Ovary (tissue), 9 donors: ENCODE measurements around the gene IFNA21. TPM values are rescaled to one million over a fixed set of nuclear protein-coding genes. Genes with fewer than 3 reads are reported as not detected.
"Not testable (repeated sequence)": the region's sequence is repeated elsewhere in the genome, so short reads cannot be mapped to it uniquely, and the experiment has no call there.

Source experiments
- DNase-seq, 5 donors: peaks; one replicate each; pipeline ENCODE4 v3.0.0-alpha.2; 2019 to 2020
- H3K27ac ChIP-seq, 2 donors: fragments of 200-600 bp; one replicate each; pipeline versions ENCODE4 v1.5.1 to v1.8.0; 2019 to 2022
- H3K27me3 ChIP-seq: fragments of 200-600 bp; one replicate; pipeline ENCODE4 v1.8.0; 2022
- H3K36me3 ChIP-seq: fragments of 200-600 bp; sonication (generic); one replicate; pipeline ENCODE4 v1.5.1; 2019
- H3K4me1 ChIP-seq: one replicate; pipeline ENCODE4 v1.8.1; 2013; ENCODE audit warnings: mild to moderate bottlenecking, moderate library complexity; ENCODE audit not compliant: insufficient read depth
- H3K4me3 ChIP-seq: fragments of 200-600 bp; sonication (generic); one replicate; pipeline ENCODE4 v1.5.1; 2017
- H3K9me3 ChIP-seq, 2 donors: fragments of 200-600 bp in 1 of 2; sonication (generic) in 1 of 2; one replicate each; pipeline versions ENCODE4 v1.5.1 to v1.8.1; 2013 to 2019; ENCODE audit warnings: mild to moderate bottlenecking in 1 of 2, moderate library complexity in 1 of 2
- CTCF ChIP-seq, 3 donors: fragments of 450-650 bp in 2 of 3; fragments of 200-600 bp in 1 of 3; IDR thresholded peaks; one replicate each; pipeline versions ENCODE4 v1.5.1 to v1.8.0; 2016 to 2022; ENCODE audit warnings: antibody characterized with exemption in 3 of 3, mild to moderate bottlenecking in 1 of 3
- EP300 ChIP-seq: sonication (generic); formaldehyde crosslinking; IDR thresholded peaks from one replicate; pipeline ENCODE4 v1.6.1; 2017; ENCODE audit warnings: antibody characterized with exemption
- POLR2A ChIP-seq: fragments of 450-650 bp; IDR thresholded peaks from one replicate; pipeline ENCODE4 v1.6.1; 2017; ENCODE audit warnings: antibody characterized with exemption, mild to moderate bottlenecking, moderate library complexity
- WGBS, 3 donors: extraction: QIAGEN DNeasy Blood & Tissue Kit in 1 of 3; methylation state at CpG; one replicate each; pipeline versions ENCODE4 v1.1.5 to v1.1.7; 2013 to 2017; 5-methylcytosine and 5-hydroxymethylcytosine counted together
- intact Hi-C, 4 donors: fragments of 100-400 bp; cut with DNase I; formaldehyde crosslinking; loops; one replicate each; pipeline versions ENCODE4 v1.11.0 to v1.15.1; 2022 to 2023
- polyA plus RNA-seq, 2 donors: library from polyadenylated mRNA; stranded (reverse); fragments of 200-250 nt in 1 of 2; fragments of 350-450 nt in 1 of 2; fragmentation: Illumina TruSeq in 1 of 2; extraction: RNeasy Lipid Tissue Mini Kit (QIAGEN cat#74804) in 1 of 2; gene quantifications; one replicate each; pipeline ENCODE4 v1.2.3, GENCODE V29; 2013 to 2014
- total RNA-seq, 7 donors: library from RNA; depleted of rRNA in 2 of 7; stranded (reverse); fragments of >200 nt in 2 of 7; fragmentation: NEBNext Ultra II Directional in 3 of 7; extraction: Animal tissue kit (Norgen Biotek cat#: 25700) in 3 of 7; gene quantifications; one replicate each; pipeline versions ENCODE4 v1.1.0 to v1.2.4, GENCODE V29; 2016 to 2023
- donor health status: DM: no; HTN: no; CAD: no; lungs with moderate emphysema.
- donor health status: DM: no; HTN: no; CAD: no.
- donor health status: Bipolar disorder and iron deficiency.
- donor health status: DM: yes; HTN: yes; CAD: no.
- donor health status: DM: no; HTN: no; CAD: no.
- donor health status: DM: yes; HTN: yes; CAD: no.

IFNA21 gene
- total and polyA plus RNA-seq, 9 donors = not detected

- Histone ChIP-seq H3K27me3 (no peaks in the 10 kb centered on the region), H3K4me3 (no peak overlapping the region), H3K4me1 (no peaks in the 10 kb centered on the region), H3K9me3 (no peaks in the 10 kb centered on the region), H3K36me3 (no peaks in the 10 kb centered on the region), H3K27ac (no peak overlapping the region)
- no peak for DNase-seq
- TF ChIP-seq CTCF (IDR thresholded peaks at IDR 0.05) (no peak), EP300 (no peak), POLR2A (no peak)
- 74 to 83% (median 83%) methylated on average over 1 of the region's 1 CpG for WGBS, 3 donors
- intact Hi-C loops = no loop called here
Measured at GRCh38 chr9:21144603-21145002, 21.9 kb downstream of the IFNA21 start.

- WGBS, 3 donors = 27 to 51% (median 28%) methylated on average over 1 of the region's 1 CpG
- H3K36me3 ChIP-seq = no peaks in the 10 kb centered on the region
- no peak for TF ChIP-seq EP300
- no peak for TF ChIP-seq CTCF (IDR thresholded peaks at IDR 0.05)
- TF ChIP-seq POLR2A = no peak
Measured at GRCh38 chr9:21141427-21141882, 25.0 kb downstream of the IFNA21 start, which contains the start of gene IFNW1. IFNW1 (minus strand) TSS chr9:21141832; CDS start chr9:21141570, 262 bp downstream.

GRCh38 chr9:21137020-21137419 lies 29.4 kb downstream of the IFNA21 start:
- H3K9me3 ChIP-seq = no peaks in the 10 kb centered on the region
- DNase-seq = no peak
- no peaks in the 10 kb centered on the region for H3K4me1 ChIP-seq
- intact Hi-C loops = no loop called here
- H3K27me3 ChIP-seq = no peaks in the 10 kb centered on the region
- H3K4me3 ChIP-seq = no peak overlapping the region
- WGBS, 3 donors = 0 to 79% (median 51%) methylated on average over 1 of the region's 1 CpG
- no peak overlapping the region for H3K27ac ChIP-seq
- H3K36me3 ChIP-seq = no peaks in the 10 kb centered on the region
- TF ChIP-seq CTCF (IDR thresholded peaks at IDR 0.05) = no peak
- no peak for TF ChIP-seq EP300
- no peak for TF ChIP-seq POLR2A

More at GRCh38 chr9:21141427-21141882, 25.0 kb downstream of the IFNA21 start, which contains the start of gene IFNW1:
- Histone ChIP-seq H3K27me3 (no peaks in the 10 kb centered on the region), H3K4me1 (no peaks in the 10 kb centered on the region), H3K27ac (no peak within 1 kb of the TSS), H3K4me3 (no peak within 1 kb of the TSS), H3K9me3 (no peaks in the 10 kb centered on the region)
- intact Hi-C loops = no loop called here
- DNase-seq = no peak

GRCh38 chr9:21135736-21136135 lies 30.7 kb downstream of the IFNA21 start:
- H3K36me3 ChIP-seq = no peaks in the 10 kb centered on the region
- DNase-seq = no peak
- H3K27me3 ChIP-seq = no peaks in the 10 kb centered on the region
- H3K4me1 ChIP-seq = no peaks in the 10 kb centered on the region
- WGBS, 3 donors = 59 to 86% (median 85%) methylated on average over 3 of the region's 3 CpGs
- H3K4me3 ChIP-seq = no peak overlapping the region
- H3K9me3 ChIP-seq = no peaks in the 10 kb centered on the region
- intact Hi-C loops = no loop called here
- no peak overlapping the region for H3K27ac ChIP-seq
- TF ChIP-seq CTCF (IDR thresholded peaks at IDR 0.05) = no peak
- TF ChIP-seq POLR2A = no peak
- no peak for TF ChIP-seq EP300

GRCh38 chr9:21128186-21128585 lies 38.3 kb downstream of the IFNA21 start:
- H3K27me3 ChIP-seq, H3K36me3 ChIP-seq, H3K4me3 ChIP-seq, H3K9me3 ChIP-seq, intact Hi-C loops, DNase-seq, H3K27ac ChIP-seq, H3K4me1 ChIP-seq: not testable (repeated sequence)
